Upper lobe of right lung (tissue), 1 donor: ENCODE data around the gene F10. TPM values are rescaled to one million over a fixed set of nuclear protein-coding genes. Genes with fewer than 3 reads are reported as not detected.
A peak's percentile ranks its signal among the peaks of the same experiment; 100 is the strongest.

Source experiments
- ATAC-seq: fragments of 200-7000 bp; cut with Tn5 transposase; one replicate; pipeline ENCODE4 v1.9.1; 2020; ENCODE audit warnings: mild to moderate bottlenecking, moderate library complexity
- DNase-seq: peaks from one replicate; pipeline ENCODE4 v3.0.0-alpha.2; 2020
- H3K27ac ChIP-seq: fragments of 200-600 bp; one replicate; pipeline ENCODE4 v1.8.0; 2022
- H3K27me3 ChIP-seq: fragments of 200-600 bp; one replicate; pipeline ENCODE4 v1.8.0; 2022; ENCODE audit warnings: mild to moderate bottlenecking
- H3K36me3 ChIP-seq: fragments of 200-600 bp; one replicate; pipeline ENCODE4 v1.8.0; 2022
- H3K4me1 ChIP-seq: fragments of 200-600 bp; one replicate; pipeline ENCODE4 v1.8.0; 2022
- H3K4me3 ChIP-seq: fragments of 200-600 bp; one replicate; pipeline ENCODE4 v1.8.0; 2022; ENCODE audit warnings: mild to moderate bottlenecking
- H3K9me3 ChIP-seq: fragments of 200-600 bp; one replicate; pipeline ENCODE4 v1.8.0; 2022
- CTCF ChIP-seq: fragments of 200-600 bp; IDR thresholded peaks from one replicate; pipeline ENCODE4 v1.8.0; 2022; ENCODE audit warnings: antibody characterized with exemption
- intact Hi-C: fragments of 100-400 bp; cut with DNase I; formaldehyde crosslinking; loops from one replicate; pipeline ENCODE4 v1.11.0; 2022
- total RNA-seq: library from RNA; stranded (reverse); fragmentation: NEBNext Ultra II Directional; extraction: Animal tissue kit (Norgen Biotek cat#: 25700); gene quantifications from one replicate; pipeline ENCODE4 v1.2.1, GENCODE V29; 2021
- donor health status: DM: no; HTN: yes; CAD: no; lungs with severe emphysema.

F10 gene
- total RNA-seq, 1 donor from 2014 or later, result 7.9 TPM

- Histone ChIP-seq H3K36me3 (no peaks in the 10 kb centered on the region), H3K4me1 (no peaks in the 10 kb centered on the region), H3K27ac (no peak overlapping the region), H3K27me3 (no peaks in the 10 kb centered on the region), H3K9me3 (no peaks in the 10 kb centered on the region), H3K4me3 (no peak overlapping the region)
- intact Hi-C loops, result no loop called here
- ATAC-seq (no peak), DNase-seq (no peak)
- TF ChIP-seq CTCF, result no peak
Observed at GRCh38 chr13:113095146-113096051, 27.2 kb upstream of the F10 start.

GRCh38 chr13:113096052-113096744, 26.4 kb upstream of the F10 start:
- peak; percentile 5 for ATAC-seq
- Histone ChIP-seq H3K4me1 (no peaks in the 10 kb centered on the region), H3K36me3 (no peaks in the 10 kb centered on the region), H3K27ac (no peak overlapping the region), H3K27me3 (no peaks in the 10 kb centered on the region), H3K4me3 (no peak overlapping the region), H3K9me3 (no peaks in the 10 kb centered on the region)
- no peak for TF ChIP-seq CTCF
- no peak for DNase-seq
- intact Hi-C loops, result no loop called here

- H3K36me3 ChIP-seq, result no peaks in the 10 kb centered on the region
- no peaks in the 10 kb centered on the region for H3K27me3 ChIP-seq
- no peak overlapping the region for H3K4me3 ChIP-seq
- DNase-seq, result no peak
- no peak overlapping the region for H3K27ac ChIP-seq
- intact Hi-C loops, result no loop called here
- TF ChIP-seq CTCF, result no peak
- no peaks in the 10 kb centered on the region for H3K9me3 ChIP-seq
- no peaks in the 10 kb centered on the region for H3K4me1 ChIP-seq
- ATAC-seq, result peak; percentile 26
Observed at GRCh38 chr13:113096745-113097305, 25.8 kb upstream of the F10 start.

- DNase-seq (no peak), ATAC-seq (no peak)
- Histone ChIP-seq H3K4me1 (no peaks in the 10 kb centered on the region), H3K36me3 (no peaks in the 10 kb centered on the region), H3K9me3 (no peaks in the 10 kb centered on the region), H3K27me3 (no peaks in the 10 kb centered on the region), H3K27ac (no peak overlapping the region), H3K4me3 (no peak overlapping the region)
- TF ChIP-seq CTCF, result no peak
- intact Hi-C loops, result no loop called here
Observed at GRCh38 chr13:113097651-113098050, 24.9 kb upstream of the F10 start.

GRCh38 chr13:113098162-113098732, 24.4 kb upstream of the F10 start:
- no peak for TF ChIP-seq CTCF
- H3K36me3 ChIP-seq, result no peaks in the 10 kb centered on the region
- H3K27me3 ChIP-seq, result no peaks in the 10 kb centered on the region
- no peaks in the 10 kb centered on the region for H3K9me3 ChIP-seq
- no peak for DNase-seq
- H3K27ac ChIP-seq, result no peak overlapping the region
- intact Hi-C loops, result no loop called here
- no peak for ATAC-seq
- H3K4me1 ChIP-seq, result no peaks in the 10 kb centered on the region
- H3K4me3 ChIP-seq, result no peak overlapping the region
